ENCODE data around the gene RALGDS.
"Not testable (repeated sequence)": the region's sequence is repeated elsewhere in the genome, so short reads cannot be mapped to it uniquely, and the experiment has no call there.

- not testable (repeated sequence) for TF ChIP-seq CTCF (IDR thresholded peaks at IDR 0.05); EZH2 (IDR thresholded peaks at IDR 0.05; ENCODE audit: borderline replicate concordance, insufficient read depth, low read depth, low read length, poor library complexity, severe bottlenecking)
Observed at GRCh38 chr9:133070500-133070961, 50.5 kb downstream of the RALGDS start.
